Embryonic facial prominence (tissue), 1 donor: ENCODE results near the gene STK39.

Experiments used
- DNase-seq: peaks from one replicate; pipeline ENCODE4 v3.0.0-alpha.2; 2016; ENCODE audit errors: extremely low spot score

The STK39 gene

GRCh38 chr2:167960089-167960747 lies 287.2 kb downstream of the STK39 start:
- DNase-seq, result no peak

- no peak for DNase-seq
Measured at GRCh38 chr2:167957662-167958061, 289.7 kb downstream of the STK39 start.

- DNase-seq, result no peak
Measured at GRCh38 chr2:167955264-167955906, 292.0 kb downstream of the STK39 start.

- no peak for DNase-seq
Measured at GRCh38 chr2:167954495-167954894, 292.9 kb downstream of the STK39 start.

- DNase-seq, result no peak
Measured at GRCh38 chr2:167953776-167954175, 293.6 kb downstream of the STK39 start.

GRCh38 chr2:167950571-167950970 lies 296.8 kb downstream of the STK39 start:
- no peak for DNase-seq

GRCh38 chr2:167946441-167946841 lies 301.0 kb downstream of the STK39 start:
- no peak for DNase-seq

- no peak for DNase-seq
Measured at GRCh38 chr2:167945660-167946368, 301.6 kb downstream of the STK39 start.

GRCh38 chr2:167944825-167945659 lies 302.4 kb downstream of the STK39 start:
- no peak for DNase-seq

- no peak for DNase-seq
Measured at GRCh38 chr2:167943897-167944296, 303.5 kb downstream of the STK39 start.

- DNase-seq, result no peak
Measured at GRCh38 chr2:167943368-167943767, 304.0 kb downstream of the STK39 start.

GRCh38 chr2:167942366-167943081 lies 304.9 kb downstream of the STK39 start:
- no peak for DNase-seq

GRCh38 chr2:167941604-167942003 lies 305.8 kb downstream of the STK39 start:
- no peak for DNase-seq

GRCh38 chr2:167940734-167941507 lies 306.5 kb downstream of the STK39 start:
- no peak for DNase-seq

GRCh38 chr2:167940346-167940725 lies 307.1 kb downstream of the STK39 start:
- no peak for DNase-seq

GRCh38 chr2:167939514-167940345 lies 307.7 kb downstream of the STK39 start:
- no peak for DNase-seq

- DNase-seq, result no peak
Measured at GRCh38 chr2:167937403-167937802, 310.0 kb downstream of the STK39 start.

- no peak for DNase-seq
Measured at GRCh38 chr2:167935803-167936110, 311.6 kb downstream of the STK39 start.

- DNase-seq, result no peak
Measured at GRCh38 chr2:167933097-167933814, 314.1 kb downstream of the STK39 start.
